Hematopoietic multipotent progenitor cell treated with erythropoietin and hydrocortisone succinate and interleukin-3 and kit ligand, for 17 days (in vitro differentiated cells): Measurements from ENCODE around the gene SLX9.

Experiments
- DNase-seq: peaks from one replicate; pipeline ENCODE4 v3.0.0-alpha.2; 2015; ENCODE audit warnings: low spot score

SLX9 gene

DNA sequence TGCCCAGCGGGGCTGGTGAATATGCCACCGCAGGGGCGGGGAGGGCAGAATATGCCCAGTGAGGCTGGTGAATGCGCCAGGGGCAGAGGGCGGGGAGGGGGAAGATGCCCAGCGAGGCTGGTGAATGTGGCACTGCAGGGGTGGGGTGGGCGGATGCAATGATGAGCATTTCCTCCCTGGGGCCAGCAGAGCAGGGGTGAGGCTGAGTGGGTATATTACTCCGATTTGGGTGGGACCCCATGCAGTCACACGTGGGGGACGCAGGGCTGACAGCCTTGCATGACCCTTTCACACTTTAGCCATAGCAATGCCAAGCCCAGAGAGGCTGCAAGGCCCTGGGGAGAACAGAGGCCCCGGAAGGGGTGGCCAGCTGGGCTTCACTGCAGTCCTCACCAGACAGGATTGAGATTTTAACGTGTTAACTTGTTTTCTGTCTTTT lies 9.3 kb upstream of the SLX9 start:
- DNase-seq: no peak

DNA sequence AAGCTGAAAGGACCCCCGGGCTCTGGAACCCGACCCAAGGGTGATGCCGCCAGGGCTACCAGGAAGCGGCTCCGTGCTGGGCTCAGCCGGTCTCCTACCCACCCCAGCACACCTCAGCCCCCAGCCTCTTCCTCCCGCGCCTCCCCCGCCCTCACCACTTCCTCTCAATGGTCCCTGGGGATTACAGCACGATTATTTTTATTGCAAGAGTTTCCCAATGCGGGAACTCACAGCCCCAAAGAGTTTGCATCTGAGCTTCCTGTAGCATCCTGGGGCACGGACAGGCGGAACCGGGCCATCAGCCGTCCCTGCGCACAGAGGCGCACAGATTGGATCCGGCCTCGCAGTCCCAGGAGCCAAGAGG lies 8.7 kb upstream of the SLX9 start:
- no peak for DNase-seq

DNA sequence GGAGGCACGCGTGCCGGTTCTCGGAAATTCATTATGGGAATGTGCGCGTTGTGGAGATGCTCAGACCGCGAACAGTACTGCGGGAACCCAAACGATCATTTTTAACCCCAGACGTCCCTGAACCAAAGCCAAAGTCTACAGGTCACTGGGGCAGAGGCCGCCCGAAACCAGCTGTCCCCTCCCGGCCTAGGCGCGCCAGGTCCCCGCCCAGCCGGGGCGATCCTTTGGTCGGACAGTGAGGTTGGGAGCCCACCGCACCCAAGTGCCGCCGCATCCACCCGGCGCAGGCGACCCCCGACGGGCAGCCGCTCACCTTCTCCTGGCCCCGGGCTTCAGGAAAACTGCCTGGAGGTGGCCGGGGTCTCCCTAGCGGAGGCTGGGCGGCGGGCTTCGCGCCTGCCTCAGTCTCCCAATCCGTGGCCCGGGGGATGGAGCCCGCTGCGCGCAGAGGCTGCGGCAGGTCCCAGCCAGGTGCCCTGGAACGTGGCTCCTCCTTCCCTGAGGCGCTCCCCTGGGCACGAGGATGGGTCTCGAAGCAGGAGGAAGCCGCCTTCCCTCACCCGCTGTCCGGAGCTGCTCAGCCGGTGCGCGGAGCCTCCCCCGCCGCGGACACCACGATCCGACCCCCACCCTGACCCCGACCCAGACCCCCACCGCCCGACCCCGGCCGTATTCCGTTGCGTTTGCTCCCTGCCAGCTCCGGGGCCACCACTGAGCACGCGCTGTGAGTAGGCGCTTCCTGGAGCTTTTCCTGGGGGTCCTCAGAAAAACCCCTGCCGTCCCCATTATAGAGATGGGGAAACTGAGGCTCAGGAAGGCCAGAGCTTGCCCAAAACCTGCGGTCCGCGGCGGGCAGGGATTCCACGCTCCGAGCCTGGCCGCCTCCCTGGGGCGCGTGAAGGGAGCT lies 8.1 kb upstream of the SLX9 start:
- no peak for DNase-seq

DNA sequence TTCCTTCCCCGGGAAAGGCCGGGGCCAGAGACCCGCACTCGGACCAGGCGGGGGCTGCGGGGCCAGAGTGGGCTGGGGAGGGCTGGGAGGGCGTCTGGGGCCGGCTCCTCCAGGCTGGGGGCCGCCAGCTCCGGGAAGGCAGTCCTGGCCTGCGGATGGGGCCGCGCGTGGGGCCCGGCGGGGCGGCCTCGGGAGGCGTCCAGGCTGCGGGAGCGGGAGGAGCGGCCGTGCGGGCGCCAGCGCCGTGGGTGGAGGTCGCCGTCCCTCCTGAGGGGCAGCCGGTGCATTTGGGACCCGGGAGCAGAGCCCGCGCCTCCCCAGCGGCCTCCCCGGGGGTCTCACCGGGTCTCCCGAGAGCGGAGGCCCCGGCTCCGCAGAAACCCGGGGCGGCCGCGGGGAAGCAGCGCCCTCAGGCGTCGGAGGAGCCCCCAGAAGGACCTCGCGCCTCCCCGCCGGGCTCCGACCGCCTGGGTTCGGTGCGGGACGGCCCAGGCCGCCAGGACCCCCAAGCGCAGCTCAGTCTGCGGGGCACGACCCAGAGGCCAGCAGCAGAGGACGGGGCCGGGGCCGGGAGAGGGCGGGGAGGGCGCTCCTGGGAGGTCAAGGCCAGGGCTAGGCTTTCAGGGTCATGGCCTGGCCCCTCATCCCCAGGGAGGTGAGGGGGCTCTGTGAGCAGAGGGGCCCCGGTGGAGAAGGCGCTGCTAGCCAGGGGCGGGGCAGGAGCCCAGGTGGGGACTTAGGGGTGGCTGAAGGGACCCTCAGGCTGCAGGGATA lies 7.2 kb upstream of the SLX9 start:
- DNase-seq: peak; percentile 36

DNA sequence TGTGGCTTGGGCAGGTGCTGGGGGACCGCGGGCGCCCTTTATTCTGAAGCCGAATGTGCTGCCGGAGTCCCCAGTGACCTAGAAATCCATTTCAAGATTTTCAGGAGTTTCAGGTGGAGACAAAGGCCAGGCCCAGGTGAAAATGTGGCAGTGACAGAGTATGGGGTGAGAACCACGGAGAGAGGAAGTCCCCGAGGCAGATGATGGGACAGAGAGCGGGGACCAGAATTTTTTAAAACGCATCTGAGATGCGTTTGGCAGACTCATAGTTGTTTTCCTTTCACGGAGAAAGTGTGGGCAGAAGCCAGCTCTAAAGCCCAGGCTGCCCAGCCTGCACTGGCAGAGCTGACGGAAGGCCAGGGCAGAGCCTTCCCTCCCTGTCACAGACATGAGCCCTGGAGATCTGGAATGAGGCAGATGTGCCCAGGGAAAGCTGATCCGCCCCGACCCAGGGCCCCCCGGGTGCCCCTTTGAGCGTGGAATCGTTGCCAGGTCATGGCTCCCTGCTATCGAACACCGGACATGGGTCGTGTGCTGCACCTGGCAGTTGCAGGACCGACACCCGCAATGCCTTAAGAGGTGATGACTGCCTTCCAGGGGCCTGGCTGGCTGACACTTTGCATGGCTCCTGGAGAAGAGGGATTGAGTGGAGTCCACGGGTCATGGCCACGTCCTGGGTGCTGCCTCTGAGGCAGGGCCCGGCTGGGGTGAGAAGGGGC lies 6.5 kb upstream of the SLX9 start:
- DNase-seq: no peak

DNA sequence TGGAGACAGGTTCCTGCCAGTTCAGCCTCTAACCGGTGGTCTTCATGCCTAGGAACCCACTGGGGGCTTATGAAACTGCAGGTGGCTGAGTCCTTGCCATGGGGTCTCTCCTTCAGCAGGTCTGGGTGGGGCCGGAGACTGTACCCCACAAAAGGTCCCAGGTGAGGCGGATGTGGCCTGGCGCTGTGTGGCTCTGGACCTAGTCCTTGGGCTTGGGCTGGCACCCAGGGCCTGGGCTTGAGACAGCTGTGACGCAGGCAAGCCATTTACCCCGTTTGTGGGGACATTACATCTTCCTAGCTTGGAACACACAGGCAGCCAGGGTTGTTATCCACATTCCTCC lies 5.9 kb upstream of the SLX9 start:
- DNase-seq: no peak

DNA sequence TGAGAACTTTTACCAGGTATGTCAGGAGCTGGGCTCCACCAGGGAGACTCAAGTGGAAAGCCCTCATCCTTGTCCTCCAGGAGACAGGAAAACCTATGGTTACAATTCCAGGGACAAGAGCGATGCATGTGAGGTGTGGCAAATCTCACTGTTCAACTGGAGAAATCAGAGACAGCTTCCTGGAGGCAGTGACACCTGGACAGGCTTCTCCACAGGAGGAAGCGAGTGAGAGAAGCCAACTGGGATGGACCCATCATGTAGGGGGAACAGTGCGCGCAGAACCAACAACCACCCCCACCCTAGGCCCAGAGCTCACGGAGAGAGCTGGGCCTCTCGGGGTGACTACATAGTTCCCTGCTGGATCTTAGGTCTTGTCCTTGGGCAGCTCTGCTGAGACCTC lies 5.6 kb upstream of the SLX9 start:
- DNase-seq: no peak

DNA sequence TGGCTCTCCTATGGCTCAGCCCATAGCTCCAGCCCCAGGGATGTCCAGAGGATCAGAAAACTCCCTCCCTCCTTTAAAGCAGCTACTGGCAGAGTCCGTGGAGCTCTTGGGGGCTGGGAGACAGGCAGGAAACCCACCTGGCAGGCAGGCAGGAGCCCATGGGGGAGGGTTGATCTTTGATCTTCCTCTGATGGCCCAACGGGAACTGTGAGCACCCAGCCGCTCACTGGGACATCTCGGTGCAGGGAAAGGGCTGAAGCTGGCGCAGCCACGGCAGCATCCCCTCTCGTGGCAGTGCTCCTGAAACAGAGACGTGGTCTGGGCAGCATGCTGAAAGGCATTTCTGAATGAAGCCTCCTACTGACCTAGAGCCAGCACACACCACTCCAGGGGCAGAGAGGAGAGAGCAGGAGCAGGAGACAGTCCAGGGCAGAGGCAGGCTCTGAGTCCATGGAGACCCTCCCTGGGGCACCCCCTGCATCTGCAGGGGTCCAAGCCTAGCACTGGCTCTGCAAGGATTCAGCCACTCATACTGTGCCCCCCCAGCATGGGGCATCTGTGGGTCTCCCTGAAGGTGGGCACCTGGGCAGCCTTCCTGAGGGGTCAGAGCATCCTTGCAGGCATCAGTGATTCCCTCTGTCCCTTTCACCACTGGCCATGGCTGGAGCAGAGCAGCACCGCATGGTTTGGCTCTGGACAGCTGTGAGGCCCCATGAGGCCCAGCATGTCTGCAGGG lies 4.9 kb upstream of the SLX9 start:
- DNase-seq: no peak

DNA sequence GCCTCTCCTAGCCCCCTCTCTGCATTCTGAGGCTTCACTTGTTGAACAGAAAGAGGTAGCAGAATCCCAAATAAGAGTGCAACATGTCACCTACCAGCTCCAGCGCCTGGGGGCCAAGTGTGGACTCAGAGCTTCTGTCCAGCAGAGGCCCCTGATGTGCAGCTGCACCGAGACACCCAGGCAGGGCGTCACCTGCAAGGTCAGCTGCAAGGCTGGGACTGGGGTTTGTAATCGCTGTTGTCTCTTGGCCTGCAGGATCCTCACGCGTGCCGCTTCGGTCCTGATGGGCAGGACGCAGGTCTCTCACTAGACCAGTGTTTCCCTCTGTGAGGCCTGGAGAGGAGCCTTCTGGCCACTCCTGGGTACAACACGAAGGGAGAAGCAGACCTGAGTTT lies 4.3 kb upstream of the SLX9 start:
- no peak for DNase-seq

DNA sequence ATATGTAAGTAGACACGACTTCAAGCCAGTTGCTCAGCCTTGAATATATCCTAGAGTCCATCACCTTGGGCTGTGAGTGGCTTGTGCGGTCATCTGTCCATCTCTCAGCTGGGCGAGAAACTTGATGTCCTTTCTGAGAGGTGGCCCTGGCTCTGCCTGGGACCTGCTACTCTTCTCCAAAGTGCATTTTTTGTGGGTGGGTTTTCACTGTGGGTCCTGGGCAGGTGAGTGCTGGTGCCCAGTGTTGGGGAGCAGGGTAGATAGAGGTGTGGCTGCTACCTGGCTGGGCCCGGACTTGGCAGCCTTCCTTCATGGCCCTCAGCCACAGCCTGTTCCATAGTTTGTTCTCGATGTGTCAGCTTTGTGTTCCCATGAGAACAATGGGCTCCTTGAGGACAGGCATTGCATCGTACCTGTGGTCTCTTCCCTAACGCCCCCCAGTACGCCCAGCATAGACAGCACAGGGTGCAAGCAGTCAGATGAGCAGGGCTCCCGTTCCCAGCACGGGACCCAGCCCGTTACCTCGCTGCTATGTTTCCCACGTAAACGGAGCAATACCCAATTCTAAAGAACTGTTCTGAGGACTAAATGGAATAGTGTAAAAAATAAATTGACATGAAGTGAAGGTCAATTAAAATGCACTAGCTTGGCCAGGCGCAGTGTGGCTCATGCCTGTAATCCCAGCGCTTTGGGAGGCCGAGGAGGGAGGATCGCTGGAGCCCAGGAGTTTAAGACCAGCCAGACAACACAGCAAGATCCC lies 877 bp upstream of the SLX9 start:
- no peak for DNase-seq

DNA sequence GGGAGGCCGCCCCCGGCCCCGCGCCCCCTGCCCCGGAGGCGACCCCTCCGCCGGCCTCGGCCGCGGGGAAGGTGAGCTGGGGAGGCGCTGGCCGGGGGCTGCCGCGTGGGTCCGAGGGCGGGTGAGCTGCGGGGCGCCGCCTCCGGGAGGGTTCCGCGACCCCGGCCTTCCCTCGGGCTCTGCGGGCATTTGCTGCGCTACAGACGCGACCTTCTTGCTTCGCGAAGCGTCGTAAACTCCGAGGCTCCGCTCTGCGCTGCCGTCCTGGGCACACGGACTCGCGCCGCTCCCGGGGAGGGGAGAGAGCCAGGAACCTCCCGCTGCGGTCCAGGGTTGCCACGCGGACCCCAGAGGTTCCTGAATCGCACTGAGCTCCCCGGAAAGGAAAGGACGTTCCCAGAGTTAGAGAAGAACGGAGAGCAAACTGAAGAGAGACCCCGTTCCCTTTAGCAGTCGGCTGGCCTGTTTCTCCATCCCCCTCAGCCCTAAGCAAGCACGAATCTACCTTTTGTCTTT lies 345 bp downstream of the SLX9 start:
- peak; percentile 22 for DNase-seq

DNA sequence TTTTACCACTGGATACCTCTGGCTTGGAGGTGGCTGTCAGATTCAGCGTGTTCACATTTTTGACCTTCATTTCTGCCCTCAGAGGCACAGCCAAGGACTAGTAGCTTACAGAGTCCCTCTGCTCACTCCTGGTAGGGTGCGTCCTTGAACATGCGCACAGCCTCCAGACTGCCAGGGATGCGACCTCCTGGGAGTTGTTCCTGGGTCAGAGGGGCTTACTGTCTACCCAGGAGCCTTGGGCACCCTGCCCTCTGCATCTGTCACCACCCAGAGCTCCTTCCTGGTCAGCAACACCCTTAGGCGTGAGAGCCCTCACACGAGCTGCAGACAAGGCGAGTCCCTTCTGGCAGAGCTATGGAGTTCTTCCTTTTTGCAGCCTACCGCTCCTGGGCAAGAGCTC lies 1.7 kb downstream of the SLX9 start:
- no peak for DNase-seq

DNA sequence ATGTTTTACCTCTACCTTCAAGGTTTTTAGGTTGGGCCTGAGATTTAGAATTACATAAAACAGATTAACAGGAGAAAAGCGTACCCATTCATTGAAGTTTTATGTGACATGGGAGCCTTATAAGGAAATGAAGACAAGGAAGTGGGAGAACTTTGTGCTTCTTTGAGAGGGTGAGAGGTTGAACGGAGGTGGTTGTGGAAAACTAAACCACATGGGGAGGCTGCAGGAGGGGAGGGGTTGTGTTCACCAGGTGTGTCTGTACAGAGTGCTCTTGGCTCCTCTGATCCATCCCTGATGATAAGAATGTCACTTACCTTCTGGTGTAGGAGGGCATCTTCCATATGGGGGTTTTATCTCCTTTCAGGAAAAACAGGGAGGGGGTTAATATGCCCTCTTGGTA lies 2.7 kb downstream of the SLX9 start:
- DNase-seq: no peak

DNA sequence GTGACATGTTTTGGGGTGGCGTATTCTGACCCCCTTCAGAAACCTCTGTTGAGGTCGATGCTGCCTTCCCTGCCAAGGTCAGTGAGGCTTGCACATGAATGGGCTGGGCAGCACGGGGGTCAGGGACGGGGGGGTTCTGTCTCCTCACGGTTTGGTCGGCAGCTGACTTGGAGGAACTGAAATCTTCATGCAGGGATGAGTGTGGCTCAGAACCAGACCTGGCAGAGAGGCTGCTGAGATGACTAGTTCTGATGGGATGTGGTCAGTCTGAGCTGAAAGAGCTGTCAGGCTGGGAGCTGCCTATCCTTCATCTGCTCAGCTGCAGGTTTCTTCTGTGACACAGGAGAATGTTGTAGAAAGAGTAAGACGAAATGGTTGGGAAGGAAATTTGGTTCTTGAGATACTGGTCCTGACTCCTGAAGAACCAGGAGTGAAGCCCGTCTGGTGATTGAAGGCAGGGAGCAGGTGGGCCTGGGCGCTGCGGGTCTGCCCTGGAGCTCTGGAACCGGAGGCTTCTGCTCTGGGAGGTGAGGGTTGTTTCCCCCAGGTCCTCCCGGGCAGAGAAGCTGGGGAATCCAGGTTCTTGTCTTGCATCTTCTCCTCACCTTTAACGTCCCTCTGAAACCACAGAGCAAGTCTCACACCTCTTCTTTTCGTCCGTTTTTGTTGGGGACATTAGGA lies 3.3 kb downstream of the SLX9 start:
- no peak for DNase-seq

DNA sequence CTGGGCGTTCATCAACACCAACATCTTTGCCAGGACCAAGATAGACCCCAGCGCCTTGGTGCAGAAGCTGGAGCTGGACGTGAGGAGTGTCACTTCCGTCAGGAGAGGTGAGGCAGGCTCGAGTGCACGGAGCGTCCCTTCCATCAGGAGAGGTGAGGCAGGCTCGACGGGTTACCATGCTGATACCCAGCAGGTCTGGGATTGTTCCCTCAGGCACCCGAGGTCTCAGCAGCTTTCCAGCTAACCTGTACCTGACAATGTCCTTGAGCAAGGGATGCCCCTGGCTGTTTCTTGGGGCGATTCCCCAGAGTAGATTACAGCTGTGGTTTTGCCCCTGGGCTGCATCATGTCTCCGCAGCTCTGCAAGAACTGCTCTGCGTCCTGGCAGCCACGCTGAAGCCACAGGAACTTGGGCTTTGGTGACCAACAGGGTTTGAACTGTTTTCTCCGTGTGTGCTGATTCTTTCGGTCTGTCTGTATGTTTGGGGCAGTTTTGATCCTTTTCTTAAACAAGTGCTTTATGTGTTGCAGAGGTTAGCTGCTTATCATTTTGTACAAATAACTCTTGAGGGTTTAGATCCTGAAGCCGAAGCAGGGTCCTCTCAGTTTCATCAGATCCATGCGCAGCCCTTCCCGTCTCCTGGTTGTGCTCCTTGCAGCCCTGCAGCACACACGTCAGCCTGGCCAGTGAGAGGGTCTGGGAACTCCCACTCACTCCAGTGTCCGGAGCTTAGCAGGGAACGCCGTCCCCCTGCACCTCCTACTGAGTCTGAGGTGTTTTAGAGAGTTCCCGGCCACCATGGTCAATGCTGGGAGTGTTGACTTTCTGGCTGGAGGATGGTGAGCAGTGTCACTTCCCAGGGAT lies 4.1 kb downstream of the SLX9 start:
- DNase-seq: no peak

DNA sequence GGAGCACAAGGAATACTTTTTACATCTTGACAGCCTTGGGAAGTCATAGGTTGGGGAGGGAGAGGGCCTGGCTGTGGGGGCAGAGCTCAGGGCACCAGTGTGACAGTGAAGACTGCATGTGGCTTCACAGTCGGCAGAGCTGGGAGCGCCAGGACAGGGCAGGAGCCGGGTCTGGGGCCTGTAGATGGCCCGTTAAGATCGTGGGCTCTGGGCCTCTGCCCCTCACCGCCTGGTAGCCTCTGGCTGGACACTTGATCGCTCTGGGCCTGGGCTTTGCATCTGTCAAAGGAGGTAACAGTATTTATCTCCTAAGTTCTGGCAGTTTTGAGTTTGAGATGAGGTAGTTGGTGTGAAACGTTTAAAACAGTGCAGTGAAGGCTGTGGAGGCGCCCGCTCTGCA lies 4.8 kb downstream of the SLX9 start:
- no peak for DNase-seq

DNA sequence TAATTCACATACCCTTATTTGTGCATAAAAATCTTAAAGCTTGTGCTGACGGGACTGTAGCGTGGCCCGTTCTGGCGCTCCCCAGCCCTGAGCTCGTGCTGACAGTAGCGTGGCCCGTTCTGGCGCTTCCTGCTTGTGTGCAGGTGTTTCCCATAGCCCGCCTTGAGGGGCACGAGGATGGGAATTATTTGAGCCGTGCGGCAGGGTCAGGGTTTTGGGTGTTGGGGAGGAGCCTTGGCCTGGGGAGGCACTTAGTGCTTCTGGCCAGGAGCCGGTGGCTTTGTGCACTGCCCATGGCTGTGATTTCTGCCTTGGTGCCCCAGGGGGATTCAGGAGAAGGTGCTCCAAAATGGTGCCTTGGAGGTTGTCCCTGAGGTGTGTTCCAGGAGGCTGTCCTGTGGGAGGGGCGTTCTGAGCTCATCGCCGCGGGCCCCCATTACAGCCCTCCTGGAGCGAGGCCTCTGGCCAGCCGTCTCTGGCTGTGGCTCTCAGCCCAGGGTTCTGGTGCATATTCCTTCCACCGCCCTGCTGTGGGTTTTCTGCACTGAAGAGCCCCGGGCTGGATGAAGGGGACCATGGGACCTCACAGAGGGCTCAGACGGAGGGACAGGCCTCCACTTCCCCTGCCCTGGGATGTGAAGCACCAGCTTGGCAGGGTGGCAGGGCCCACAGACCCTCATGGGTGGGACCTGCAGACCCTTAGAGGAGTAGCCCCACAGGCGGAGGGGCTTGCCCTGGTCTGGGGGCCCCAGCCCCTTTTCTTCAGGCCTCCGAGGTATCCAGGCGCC lies 6.6 kb downstream of the SLX9 start:
- no peak for DNase-seq

DNA sequence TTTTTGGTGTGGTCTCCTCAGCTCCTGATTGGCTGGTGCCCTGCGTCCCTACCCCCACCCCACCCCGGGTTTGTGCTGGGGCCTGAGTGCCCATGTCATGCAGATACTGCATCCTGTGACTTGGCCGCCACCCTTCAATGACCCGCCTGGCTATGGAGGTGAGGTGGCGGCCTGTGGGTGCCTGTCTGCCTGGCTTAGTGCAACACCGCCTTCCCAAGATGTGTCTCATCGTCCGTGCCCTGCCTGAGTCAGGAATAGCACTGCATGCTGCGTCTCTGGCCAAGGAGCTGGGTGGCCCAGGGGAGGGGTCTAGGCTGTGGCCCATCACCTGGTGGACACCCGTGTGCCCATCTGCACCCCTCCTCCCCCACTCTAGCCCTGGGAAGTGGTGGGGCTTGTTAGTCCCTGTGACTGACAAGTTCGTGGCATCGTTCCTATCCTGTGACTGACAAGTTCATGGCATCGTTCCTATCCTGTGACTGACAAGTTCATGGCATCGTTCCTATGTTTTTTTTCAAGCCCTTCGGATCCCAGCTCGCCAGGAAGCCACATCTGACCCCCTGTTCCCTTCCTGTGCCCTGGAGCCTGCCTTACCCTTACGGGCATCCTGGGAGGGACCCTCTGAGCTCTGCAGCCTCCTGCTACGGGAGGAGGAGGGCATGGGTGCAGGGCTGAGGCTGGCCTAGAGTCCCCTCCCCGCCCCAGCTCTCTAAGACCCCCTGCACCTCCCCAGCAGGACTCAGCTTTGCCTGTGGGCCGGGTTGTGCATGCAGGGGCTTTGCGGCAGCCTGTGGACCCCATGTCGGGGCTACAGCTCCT lies 7.5 kb downstream of the SLX9 start:
- DNase-seq: no peak
